HepG2 (cell line): ENCODE measurements around the gene TBCE. TPM values are rescaled to one million over a fixed set of nuclear protein-coding genes. Genes with fewer than 3 reads are reported as not detected.

Source experiments
- ATAC-seq: fragments of 200-7000 bp; cut with Tn5 transposase; 3 replicates; pipeline ENCODE4 v1.9.1; 2020; ENCODE audit warnings: mild to moderate bottlenecking, moderate library complexity
- BruUV-seq: library from RNA; stranded (reverse); fragments of 400-500 nt; replicated peaks from 2 replicates; lab custom pipeline; 2021; lab: Mats Ljungman, UMichigan
- CTCF ChIA-PET: fragments of 300-600 bp; formaldehyde crosslinking; extraction: SDS; loops from one replicate; lab custom pipeline; 2021; ENCODE audit warnings: low total read pairs, inconsistent platforms, low intra/inter-chr PET ratio; lab: Yijun Ruan, JAX
- POLR2A ChIA-PET: fragments of 350-600 bp; sonication (Branson Sonifier 250); formaldehyde crosslinking; loops from one replicate; lab custom pipeline; 2020; ENCODE audit warnings: antibody characterized with exemption, inconsistent platforms; lab: Yijun Ruan, JAX
- DNase-seq: peaks from one replicate; pipeline ENCODE4 v3.0.0-alpha.2; 2015; ENCODE audit warnings: low spot score
- FAIRE-seq: peaks from 3 replicates; lab custom pipeline; 2011; peaks lifted over from hg19 to GRCh38; lab: Jason Lieb, UNC
- H2AFZ ChIP-seq: one replicate; pipeline ENCODE4 v1.6.1; 2011; ENCODE audit warnings: low read length, inconsistent platforms
- H3K27ac ChIP-seq: fragments of 300-600 bp; 3 replicates; pipeline ENCODE4 v1.8.0; 2011; ENCODE audit warnings: mixed run types, mild to moderate bottlenecking, mixed read lengths, low read length, inconsistent platforms; ENCODE audit not compliant: insufficient read depth; ENCODE audit errors: extremely low read length
- H3K27me3 ChIP-seq, 2 experiments: fragments of 200-600 bp in 1 of 2; 2 replicates in 1 of 2; 3 replicates in 1 of 2; pipeline versions ENCODE4 v1.6.0 to v1.8.0; 2011; ENCODE audit warnings: low read length in 2 of 2, mild to moderate bottlenecking in 2 of 2, moderate library complexity in 2 of 2, inconsistent platforms in 1 of 2; ENCODE audit not compliant: insufficient read depth in 2 of 2, control insufficient read depth in 1 of 2
- H3K36me3 ChIP-seq, 2 experiments: fragments of 200-600 bp in 1 of 2; replicated peaks in 1 of 2; 2 replicates in 1 of 2; 3 replicates in 1 of 2; pipeline versions ENCODE4 v1.5.1 to v1.8.0; 2011; ENCODE audit warnings: low read length in 2 of 2, inconsistent platforms in 1 of 2; ENCODE audit not compliant: insufficient read depth in 2 of 2, control insufficient read depth in 1 of 2
- H3K4me1 ChIP-seq: 2 replicates; pipeline ENCODE4 v1.5.1; 2012; ENCODE audit warnings: low read length, inconsistent platforms; ENCODE audit not compliant: insufficient read depth
- H3K4me2 ChIP-seq: 2 replicates; pipeline ENCODE4 v1.6.0; 2011; ENCODE audit warnings: low read depth, low read length, inconsistent platforms
- H3K4me3 ChIP-seq, 3 experiments: fragments of 200-600 bp in 1 of 3; sonication (generic), shearing (Covaris generic) in 1 of 3; replicated peaks in 1 of 3; 2 replicates each; pipeline ENCODE4 v1.5.1; 2011 to 2016; ENCODE audit warnings: low read length in 3 of 3, inconsistent platforms in 2 of 3, low read depth in 2 of 3, mild to moderate bottlenecking in 2 of 3, control low read depth in 1 of 3, mixed read lengths in 1 of 3; ENCODE audit not compliant: insufficient read depth in 1 of 3
- H3K79me2 ChIP-seq: one replicate; pipeline ENCODE4 v1.6.1; 2011; ENCODE audit warnings: low read length, inconsistent platforms; ENCODE audit not compliant: insufficient read depth
- H3K9ac ChIP-seq: 2 replicates; pipeline ENCODE4 v1.6.0; 2011; ENCODE audit warnings: mild to moderate bottlenecking, low read depth, low read length, inconsistent platforms; ENCODE audit not compliant: insufficient read depth
- H3K9me3 ChIP-seq: 2 replicates; pipeline ENCODE4 v1.5.1; 2012; ENCODE audit warnings: mild to moderate bottlenecking, low read length
- H4K20me1 ChIP-seq: 2 replicates; pipeline ENCODE4 v1.6.0; 2011; ENCODE audit warnings: inconsistent platforms, mild to moderate bottlenecking, low read length, moderate library complexity; ENCODE audit not compliant: insufficient read depth
- DMTF1 ChIP-seq: sonication (generic); formaldehyde crosslinking; IDR thresholded peaks from 2 replicates; pipeline ENCODE4 v1.4.0; 2020; ENCODE audit warnings: mild to moderate bottlenecking, missing genetic modification reagents
- DRAP1 ChIP-seq: IDR thresholded peaks from 2 replicates; pipeline ENCODE4 v1.6.1; 2016; ENCODE audit warnings: missing genetic modification reagents, missing compliant biosample characterization
- KMT2B ChIP-seq: IDR thresholded peaks from 2 replicates; pipeline ENCODE4 v1.6.1; 2016; ENCODE audit warnings: missing genetic modification reagents, missing compliant biosample characterization
- MTERF4 ChIP-seq: sonication (generic); formaldehyde crosslinking; IDR thresholded peaks from 2 replicates; pipeline ENCODE4 v1.8.0; 2023; ENCODE audit warnings: mild to moderate bottlenecking, missing genetic modification reagents
- NCOR1 ChIP-seq: fragments of 200-600 bp; sonication (generic); IDR thresholded peaks from 2 replicates; pipeline ENCODE4 v1.7.0; 2017; ENCODE audit warnings: antibody characterized with exemption, low read length, borderline replicate concordance
- NFKB2 ChIP-seq: sonication (generic); formaldehyde crosslinking; IDR thresholded peaks from 2 replicates; pipeline ENCODE4 v1.4.0; 2020; ENCODE audit warnings: missing genetic modification reagents, borderline replicate concordance
- PATZ1 ChIP-seq: sonication (generic); formaldehyde crosslinking; IDR thresholded peaks from 2 replicates; pipeline ENCODE4 v1.4.0; 2020; ENCODE audit warnings: missing genetic modification reagents
- REPIN1 ChIP-seq: sonication (generic); formaldehyde crosslinking; IDR thresholded peaks from 2 replicates; pipeline ENCODE4 v1.8.0; 2022; ENCODE audit warnings: missing genetic modification reagents, low read depth, mild to moderate bottlenecking, borderline replicate concordance
- STAG1 ChIP-seq: sonication (generic); formaldehyde crosslinking; IDR thresholded peaks from 2 replicates; pipeline ENCODE4 v1.4.0; 2020; ENCODE audit warnings: missing genetic modification reagents
- YEATS4 ChIP-seq: sonication (generic); formaldehyde crosslinking; IDR thresholded peaks from 2 replicates; pipeline ENCODE4 v1.4.0; 2020; ENCODE audit warnings: missing genetic modification reagents, borderline replicate concordance
- ZBTB34 ChIP-seq: sonication (generic); formaldehyde crosslinking; IDR thresholded peaks from 2 replicates; pipeline ENCODE4 v1.8.0; 2022; ENCODE audit warnings: mild to moderate bottlenecking, missing genetic modification reagents
- ZBTB38 ChIP-seq: sonication (generic); formaldehyde crosslinking; IDR thresholded peaks from 2 replicates; pipeline ENCODE4 v1.5.1; 2020; ENCODE audit warnings: mild to moderate bottlenecking, missing genetic modification reagents
- ZNF101 ChIP-seq: sonication (generic); formaldehyde crosslinking; IDR thresholded peaks from 2 replicates; pipeline ENCODE4 v1.4.0; 2020; ENCODE audit warnings: mild to moderate bottlenecking, low read depth, missing genetic modification reagents, borderline replicate concordance
- ZNF329 ChIP-seq: sonication (generic); formaldehyde crosslinking; IDR thresholded peaks from 2 replicates; pipeline ENCODE4 v1.9.0; 2021; ENCODE audit warnings: low read depth, mild to moderate bottlenecking, missing genetic modification reagents
- ZNF619 ChIP-seq: sonication (generic); formaldehyde crosslinking; IDR thresholded peaks from 2 replicates; pipeline ENCODE4 v1.4.0; 2020; ENCODE audit warnings: mild to moderate bottlenecking, missing genetic modification reagents
- ZNF713 ChIP-seq: sonication (generic); formaldehyde crosslinking; IDR thresholded peaks from 2 replicates; pipeline ENCODE4 v1.4.0; 2020; ENCODE audit warnings: mild to moderate bottlenecking, missing genetic modification reagents
- ZSCAN20 ChIP-seq: sonication (generic); formaldehyde crosslinking; IDR thresholded peaks from 2 replicates; pipeline ENCODE4 v1.4.0; 2020; ENCODE audit warnings: missing genetic modification reagents, mild to moderate bottlenecking, borderline replicate concordance
- WGBS: methylation state at CpG from one replicate; pipeline ENCODE4 v1.1.6; 2017; ENCODE audit warnings: low lambda C conversion rate; 5-methylcytosine and 5-hydroxymethylcytosine counted together
- in situ Hi-C: cut with HindIII; loops from 2 replicates; pipeline ENCODE4 v1.10.0; 2017; ENCODE audit warnings: low pct_unique_long_range_greater_than_20kb; ENCODE audit not compliant: extremely low pct_ligation_motif_present
- intact Hi-C: fragments of 100-400 bp; cut with micrococcal nuclease; formaldehyde crosslinking; loops from one replicate; pipeline ENCODE4 v1.10.0; 2022; ENCODE audit not compliant: unreplicated experiment
- polyA plus RNA-seq, 8 experiments: library from polyadenylated mRNA; depleted of rRNA in 3 of 8; stranded (reverse) in 7 of 8; unstranded in 1 of 8; fragments of >200 nt; fragmentation: Illumina TruSeq in 4 of 8; extraction: Trizol in 4 of 8; gene quantifications; 2 replicates each; pipeline versions ENCODE4 v1.2.1 to v1.2.3, GENCODE V29; 2011 to 2016; ENCODE audit warnings: low read depth in 4 of 8, missing spikeins in 1 of 8, mixed read lengths in 1 of 8; ENCODE audit not compliant: insufficient read depth in 1 of 8
- total RNA-seq, 5 experiments: library from RNA; depleted of rRNA; stranded (reverse); fragments of >200 nt; fragmentation: Illumina TruSeq; extraction: Trizol; gene quantifications; 2 replicates each; pipeline ENCODE4 v1.2.3, GENCODE V29; 2016; ENCODE audit warnings: low read depth in 1 of 5

TBCE gene
- total and polyA plus RNA-seq, 2 of the 13 experiments (the other 11 are each of a cell fraction or from before 2014, with no cell fraction given) = 25.6 to 31.1 TPM

- POLR2A ChIA-PET = no interaction called here
- TF ChIP-seq MTERF4 (CRISPR knock-in tag) = no peak
- TF ChIP-seq STAG1 (CRISPR knock-in tag) = no peak
- TF ChIP-seq DMTF1 (CRISPR knock-in tag) = no peak
- no peak for TF ChIP-seq NCOR1
- no peak for TF ChIP-seq ZNF329
- TF ChIP-seq KMT2B (CRISPR knock-in tag) = no peak
- TF ChIP-seq ZBTB38 = no peak
- TF ChIP-seq ZNF101 (CRISPR knock-in tag) = no peak
- TF ChIP-seq ZNF713 (CRISPR knock-in tag) = no peak
- no peak for TF ChIP-seq ZNF619 (CRISPR knock-in tag)
- TF ChIP-seq DRAP1 (CRISPR knock-in tag) = no peak
- no peak for TF ChIP-seq REPIN1 (CRISPR knock-in tag)
- no peak for TF ChIP-seq ZBTB34 (CRISPR knock-in tag)
- TF ChIP-seq PATZ1 = no peak
- TF ChIP-seq NFKB2 (CRISPR knock-in tag) = no peak
- TF ChIP-seq ZSCAN20 (CRISPR knock-in tag) = no peak
- TF ChIP-seq YEATS4 = no peak
Observed at GRCh38 chr1:235441159-235441685, 74.0 kb downstream of the TBCE start.

More at GRCh38 chr1:235441159-235441685, 74.0 kb downstream of the TBCE start:
- Histone ChIP-seq H4K20me1 (no peaks in the 10 kb centered on the region), H3K79me2 (no peaks in the 10 kb centered on the region), H3K27me3 (no peaks in the 10 kb centered on the region), H3K27ac (no peak overlapping the region), H3K4me1 (no peaks in the 10 kb centered on the region), H3K9ac (no peak overlapping the region), H3K4me3 (no peak overlapping the region), H3K4me2 (no peak overlapping the region), H3K9me3 (no peaks in the 10 kb centered on the region), H3K36me3 (peaks cover 22 to 68% of the 10 kb centered on the region in 2 experiments), H2AFZ (no peak overlapping the region)
- in situ Hi-C loops = no loop called here
- DNase-seq (no peak), FAIRE-seq (no peak), ATAC-seq (no peak)
- intact Hi-C loops = no loop called here
- no TSS peak for BruUV-seq
- CTCF ChIA-PET = no interaction called here
- 94% methylated on average over 6 of the region's 6 CpGs for WGBS
